Mesenchymal stem cell (in vitro differentiated cells and primary cell): ENCODE results near the gene IL2RA.

Source experiments
- DNase-seq: peaks from one replicate; pipeline ENCODE4 v3.0.0-alpha.2; 2013
- H2AFZ ChIP-seq: one replicate; pipeline ENCODE4 v1.6.1; 2013; ENCODE audit warnings: low read depth, mild to moderate bottlenecking, control low read depth, inconsistent platforms, low read length, moderate library complexity
- H2AK5ac ChIP-seq: 2 replicates; pipeline ENCODE4 v1.6.1; 2013; ENCODE audit warnings: low read length, moderate library complexity, mild to moderate bottlenecking, inconsistent platforms; ENCODE audit not compliant: severe bottlenecking
- H2BK120ac ChIP-seq: one replicate; pipeline ENCODE4 v1.6.1; 2013; ENCODE audit warnings: low read depth, mild to moderate bottlenecking, inconsistent platforms, low read length, moderate library complexity
- H2BK12ac ChIP-seq, 2 experiments: one replicate each; pipeline ENCODE4 v1.6.1; 2013; ENCODE audit warnings: inconsistent platforms in 2 of 2, low read length in 2 of 2, mild to moderate bottlenecking in 2 of 2, moderate library complexity in 2 of 2, control low read depth in 1 of 2
- H2BK15ac ChIP-seq: one replicate; pipeline ENCODE4 v1.6.1; 2013; ENCODE audit warnings: mild to moderate bottlenecking, low read depth, inconsistent platforms; ENCODE audit not compliant: poor library complexity, severe bottlenecking
- H2BK5ac ChIP-seq: 2 replicates; pipeline ENCODE4 v1.6.1; 2013; ENCODE audit warnings: low read depth, mild to moderate bottlenecking, low read length, control low read depth, inconsistent platforms; ENCODE audit not compliant: poor library complexity, severe bottlenecking
- H3K14ac ChIP-seq, 2 experiments: one replicate each; pipeline ENCODE4 v1.6.1; 2013; ENCODE audit warnings: inconsistent platforms in 2 of 2, low read length in 2 of 2, control low read depth in 1 of 2, mild to moderate bottlenecking in 1 of 2, moderate library complexity in 1 of 2
- H3K18ac ChIP-seq, 2 experiments: one replicate each; pipeline ENCODE4 v1.6.1; 2013; ENCODE audit warnings: inconsistent platforms in 2 of 2, low read length in 2 of 2, control low read depth in 1 of 2, low read depth in 1 of 2, mild to moderate bottlenecking in 1 of 2
- H3K23ac ChIP-seq, 2 experiments: one replicate each; pipeline ENCODE4 v1.6.1; 2013; ENCODE audit warnings: inconsistent platforms in 2 of 2, low read length in 2 of 2, mild to moderate bottlenecking in 2 of 2, moderate library complexity in 2 of 2, control low read depth in 1 of 2
- H3K27ac ChIP-seq: 2 replicates; pipeline ENCODE4 v1.5.1; 2013; ENCODE audit warnings: mild to moderate bottlenecking, moderate library complexity, low read length, control low read depth, inconsistent platforms; ENCODE audit not compliant: poor library complexity, severe bottlenecking
- H3K27me3 ChIP-seq, 2 experiments: 2 replicates each; pipeline versions ENCODE4 v1.6.1 to v1.7.0; 2013; ENCODE audit warnings: low read length in 2 of 2, mild to moderate bottlenecking in 2 of 2, moderate library complexity in 2 of 2, control low read depth in 1 of 2, inconsistent platforms in 1 of 2; ENCODE audit not compliant: control insufficient read depth in 1 of 2, insufficient read depth in 1 of 2
- H3K36me3 ChIP-seq, 2 experiments: 2 replicates each; pipeline versions ENCODE4 v1.6.1 to v1.7.0; 2013; ENCODE audit warnings: low read length in 2 of 2, control low read depth in 1 of 2, inconsistent platforms in 1 of 2, low read depth in 1 of 2, mild to moderate bottlenecking in 1 of 2; ENCODE audit not compliant: insufficient read depth in 2 of 2, control insufficient read depth in 1 of 2
- H3K4ac ChIP-seq, 2 experiments: one replicate each; pipeline ENCODE4 v1.6.1; 2013; ENCODE audit warnings: inconsistent platforms in 2 of 2, low read length in 2 of 2, mild to moderate bottlenecking in 2 of 2, moderate library complexity in 2 of 2, control low read depth in 1 of 2, low read depth in 1 of 2
- H3K4me1 ChIP-seq: 2 replicates; pipeline ENCODE4 v1.6.1; 2013; ENCODE audit warnings: low read depth, low read length, control low read depth; ENCODE audit not compliant: control insufficient read depth, insufficient read depth
- H3K4me2 ChIP-seq: 2 replicates; pipeline ENCODE4 v1.6.1; 2013; ENCODE audit warnings: low read length, mild to moderate bottlenecking, inconsistent platforms; ENCODE audit not compliant: poor library complexity, severe bottlenecking
- H3K4me3 ChIP-seq, 2 experiments: 2 replicates each; pipeline versions ENCODE4 v1.5.1 to v1.7.0; 2013; ENCODE audit warnings: low read length in 2 of 2, mild to moderate bottlenecking in 2 of 2, control low read depth in 1 of 2, low read depth in 1 of 2; ENCODE audit not compliant: insufficient read depth in 1 of 2
- H3K79me1 ChIP-seq: replicated peaks from 2 replicates; pipeline ENCODE4 v1.6.1; 2013; ENCODE audit warnings: mild to moderate bottlenecking, control low read depth, low read length, inconsistent platforms; ENCODE audit not compliant: poor library complexity, severe bottlenecking
- H3K9ac ChIP-seq: 2 replicates; pipeline ENCODE4 v1.7.0; 2013; ENCODE audit warnings: mild to moderate bottlenecking, low read length, moderate library complexity
- H3K9me3 ChIP-seq: 2 replicates; pipeline ENCODE4 v1.7.0; 2013; ENCODE audit warnings: mild to moderate bottlenecking, low read length; ENCODE audit not compliant: control insufficient read depth
- H4K8ac ChIP-seq: one replicate; pipeline ENCODE4 v1.6.1; 2013; ENCODE audit warnings: inconsistent platforms, mild to moderate bottlenecking, low read length, moderate library complexity
- H4K91ac ChIP-seq: one replicate; pipeline ENCODE4 v1.6.1; 2013; ENCODE audit warnings: mild to moderate bottlenecking, low read length, inconsistent platforms
- WGBS: methylation state at CpG from one replicate; pipeline ENCODE4 v1.1.7; 2013; ENCODE audit warnings: mixed read lengths; 5-methylcytosine and 5-hydroxymethylcytosine counted together

IL2RA gene

GRCh38 chr10:6012121-6012905, 49.9 kb downstream of the IL2RA start:
- H2AK5ac ChIP-seq, result no peak overlapping the region
- no peak overlapping the region for H4K91ac ChIP-seq
- no peaks in the 10 kb centered on the region for H3K79me1 ChIP-seq
- no peak overlapping the region for H3K4ac ChIP-seq
- H4K8ac ChIP-seq, result no peak overlapping the region
- no peak overlapping the region for H3K23ac ChIP-seq
- peaks cover 4% of the 10 kb centered on the region for H3K9me3 ChIP-seq
- H3K36me3 ChIP-seq, result no peaks in the 10 kb centered on the region
- no peak overlapping the region for H2BK5ac ChIP-seq
- H2BK15ac ChIP-seq, result no peak overlapping the region
- H2BK120ac ChIP-seq, result no peak overlapping the region
- H3K27me3 ChIP-seq, result peaks cover 4 to 7% of the 10 kb centered on the region in 2 experiments
- no peak overlapping the region for H2AFZ ChIP-seq
- no peak overlapping the region for H3K27ac ChIP-seq
- no peak overlapping the region for H3K4me2 ChIP-seq
- H2BK12ac ChIP-seq, result no peak overlapping the region
- H3K9ac ChIP-seq, result no peak overlapping the region
- no peak for DNase-seq
- no peak overlapping the region for H3K18ac ChIP-seq
- 87% methylated on average over 14 of the region's 15 CpGs for WGBS
- no peaks in the 10 kb centered on the region for H3K4me1 ChIP-seq
- H3K14ac ChIP-seq, result no peak overlapping the region
- no peak overlapping the region for H3K4me3 ChIP-seq

GRCh38 chr10:6011558-6011957, 50.6 kb downstream of the IL2RA start:
- H2AK5ac ChIP-seq, result no peak overlapping the region
- H2AFZ ChIP-seq, result no peak overlapping the region
- H4K91ac ChIP-seq, result no peak overlapping the region
- H3K4me1 ChIP-seq, result no peaks in the 10 kb centered on the region
- no peak overlapping the region for H3K18ac ChIP-seq
- no peak overlapping the region for H2BK15ac ChIP-seq
- H3K14ac ChIP-seq, result no peak overlapping the region
- H3K9ac ChIP-seq, result no peak overlapping the region
- DNase-seq, result no peak
- H2BK5ac ChIP-seq, result no peak overlapping the region
- no peak overlapping the region for H3K23ac ChIP-seq
- H3K27me3 ChIP-seq, result peaks cover 4 to 7% of the 10 kb centered on the region in 2 experiments
- no peak overlapping the region for H2BK12ac ChIP-seq
- H3K79me1 ChIP-seq, result no peaks in the 10 kb centered on the region
- no peak overlapping the region for H3K4ac ChIP-seq
- no peak overlapping the region for H4K8ac ChIP-seq
- peaks cover 12% of the 10 kb centered on the region for H3K9me3 ChIP-seq
- WGBS, result 91% methylated on average over 8 of the region's 8 CpGs
- H3K27ac ChIP-seq, result no peak overlapping the region
- H3K4me3 ChIP-seq, result no peak overlapping the region
- no peak overlapping the region for H2BK120ac ChIP-seq
- no peaks in the 10 kb centered on the region for H3K36me3 ChIP-seq
- H3K4me2 ChIP-seq, result no peak overlapping the region

DNA sequence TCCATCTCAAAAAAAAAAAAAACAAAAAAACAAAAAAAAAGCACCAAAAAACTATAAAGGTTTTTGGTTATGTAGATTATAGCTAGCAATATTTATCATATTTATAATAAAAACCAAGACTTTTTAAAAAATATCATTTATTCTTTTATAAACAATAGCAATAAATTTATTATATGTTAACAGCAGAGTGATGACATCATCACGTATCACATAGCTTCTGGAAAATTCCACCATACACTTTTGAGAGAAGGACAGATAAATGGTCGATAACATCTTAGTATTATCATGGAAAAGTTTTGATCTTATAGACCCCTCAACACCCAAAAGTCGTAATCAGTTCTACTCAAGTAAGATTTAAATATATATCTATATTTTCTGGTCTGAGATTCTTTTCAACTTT, 51.6 kb downstream of the IL2RA start:
- no peak overlapping the region for H3K23ac ChIP-seq
- no peaks in the 10 kb centered on the region for H3K79me1 ChIP-seq
- no peak for DNase-seq
- H3K9me3 ChIP-seq, result peaks cover 13% of the 10 kb centered on the region
- no peak overlapping the region for H3K27ac ChIP-seq
- H3K4me2 ChIP-seq, result no peak overlapping the region
- no peak overlapping the region for H2AFZ ChIP-seq
- H4K91ac ChIP-seq, result no peak overlapping the region
- H3K14ac ChIP-seq, result no peak overlapping the region
- no peak overlapping the region for H4K8ac ChIP-seq
- no peak overlapping the region for H3K9ac ChIP-seq
- no CpG with 5 or more reads among the region's 3 CpGs for WGBS
- no peaks in the 10 kb centered on the region for H3K4me1 ChIP-seq
- no peak overlapping the region for H3K18ac ChIP-seq
- H3K4me3 ChIP-seq, result no peak overlapping the region
- H2AK5ac ChIP-seq, result no peak overlapping the region
- no peak overlapping the region for H2BK15ac ChIP-seq
- H3K4ac ChIP-seq, result no peak overlapping the region
- H3K27me3 ChIP-seq, result peaks cover 0 to 1% of the 10 kb centered on the region in 2 experiments
- H2BK12ac ChIP-seq, result no peak overlapping the region
- H2BK120ac ChIP-seq, result no peak overlapping the region
- no peaks in the 10 kb centered on the region for H3K36me3 ChIP-seq
- H2BK5ac ChIP-seq, result no peak overlapping the region

- Histone ChIP-seq H3K4ac (no peak overlapping the region), H3K27me3 (no peaks in the 10 kb centered on the region), H2BK120ac (no peak overlapping the region), H4K8ac (no peak overlapping the region), H2BK5ac (no peak overlapping the region), H3K4me1 (no peaks in the 10 kb centered on the region), H3K9me3 (peaks cover 13% of the 10 kb centered on the region), H2BK15ac (no peak overlapping the region), H2BK12ac (no peak overlapping the region), H3K27ac (no peak overlapping the region), H3K18ac (no peak overlapping the region), H2AK5ac (no peak overlapping the region), H3K4me2 (no peak overlapping the region), H2AFZ (no peak overlapping the region), H3K4me3 (no peak overlapping the region), H3K36me3 (no peaks in the 10 kb centered on the region), H4K91ac (no peak overlapping the region), H3K79me1 (no peaks in the 10 kb centered on the region), H3K9ac (no peak overlapping the region), H3K14ac (no peak overlapping the region), H3K23ac (no peak overlapping the region)
- no peak for DNase-seq
- 91% methylated on average over 3 of the region's 4 CpGs for WGBS
Observed at GRCh38 chr10:6009961-6010360, 52.2 kb downstream of the IL2RA start.
